H1 (cell line): ENCODE measurements around the gene SMIM35. TPM values are rescaled to one million over a fixed set of nuclear protein-coding genes. Genes with fewer than 3 reads are reported as not detected.

Source experiments
- CTCF ChIA-PET: fragments of 300-600 bp; sonication (Branson Sonifier 250); formaldehyde crosslinking; loops from one replicate; lab custom pipeline; 2021; ENCODE audit not compliant: partially characterized antibody; lab: Charles Lee
- POLR2A ChIA-PET: fragments of 300-600 bp; sonication (Branson Sonifier 250); formaldehyde crosslinking; loops from one replicate; lab custom pipeline; 2021; ENCODE audit warnings: inconsistent platforms; ENCODE audit not compliant: partially characterized antibody; lab: Charles Lee
- DNase-seq, 2 experiments: peaks; one replicate each; pipeline versions ENCODE4 v3.0.0 to v3.0.0-alpha.2; 2010 to 2022; ENCODE audit warnings: low spot score in 2 of 2, low read depth in 1 of 2, mixed read lengths in 1 of 2
- FAIRE-seq: peaks from 2 replicates; lab custom pipeline; 2011; peaks lifted over from hg19 to GRCh38; lab: Jason Lieb, UNC
- H2AFZ ChIP-seq: 2 replicates; pipeline ENCODE4 v1.8.1; 2012; ENCODE audit warnings: low read length, inconsistent platforms
- H2AK5ac ChIP-seq: 2 replicates; pipeline ENCODE4 v1.6.1; 2013; ENCODE audit warnings: low read depth, low read length
- H2BK120ac ChIP-seq: replicated peaks from 2 replicates; pipeline ENCODE3; 2013; ENCODE audit warnings: low read depth, low read length, inconsistent platforms
- H2BK12ac ChIP-seq: 2 replicates; pipeline ENCODE4 v1.6.1; 2013; ENCODE audit warnings: low read depth, low read length
- H2BK15ac ChIP-seq: 2 replicates; pipeline ENCODE4 v1.6.1; 2013; ENCODE audit warnings: low read length
- H2BK20ac ChIP-seq: 2 replicates; pipeline ENCODE4 v1.6.1; 2013; ENCODE audit warnings: low read length
- H2BK5ac ChIP-seq: 2 replicates; pipeline ENCODE4 v1.6.1; 2013; ENCODE audit warnings: low read depth, low read length
- H3K14ac ChIP-seq: 2 replicates; pipeline ENCODE4 v1.6.1; 2013; ENCODE audit warnings: inconsistent platforms; ENCODE audit not compliant: insufficient read length
- H3K18ac ChIP-seq: 2 replicates; pipeline ENCODE4 v1.6.1; 2013; ENCODE audit warnings: low read length; ENCODE audit errors: extremely low read depth
- H3K23ac ChIP-seq: 2 replicates; pipeline ENCODE4 v1.6.1; 2013; ENCODE audit warnings: inconsistent platforms; ENCODE audit not compliant: insufficient read length
- H3K23me2 ChIP-seq: 2 replicates; pipeline ENCODE4 v1.6.1; 2013; ENCODE audit warnings: low read depth, low read length
- H3K27ac ChIP-seq: 2 replicates; pipeline ENCODE4 v1.6.1; 2011; ENCODE audit warnings: low read depth, low read length, inconsistent platforms
- H3K27me3 ChIP-seq, 4 experiments: replicated peaks in 1 of 4; 1 replicate in 1 of 4; 2 replicates in 3 of 4; pipeline versions ENCODE4 v1.6.1 to v1.8.1; 2011 to 2013; ENCODE audit warnings: low read length in 3 of 4, mild to moderate bottlenecking in 3 of 4, inconsistent platforms in 2 of 4, mixed read lengths in 2 of 4, moderate library complexity in 1 of 4; ENCODE audit not compliant: control insufficient read depth in 3 of 4, insufficient read depth in 3 of 4; ENCODE audit errors: extremely low read depth in 1 of 4
- H3K36me3 ChIP-seq, 4 experiments: 2 replicates each; pipeline versions ENCODE4 v1.6.1 to v1.8.1; 2011 to 2013; ENCODE audit warnings: mild to moderate bottlenecking in 4 of 4, low read length in 3 of 4, moderate library complexity in 2 of 4, control low read depth in 1 of 4, inconsistent platforms in 1 of 4; ENCODE audit not compliant: insufficient read depth in 4 of 4, control insufficient read depth in 2 of 4
- H3K4ac ChIP-seq: replicated peaks from 2 replicates; pipeline ENCODE3; 2013; ENCODE audit warnings: low read length, low read depth, mixed read lengths, inconsistent platforms; ENCODE audit not compliant: insufficient read length
- H3K4me1 ChIP-seq, 4 experiments: replicated peaks in 1 of 4; 1 replicate in 1 of 4; 2 replicates in 3 of 4; pipeline versions ENCODE4 v1.6.1 to v1.8.1; 2011 to 2013; ENCODE audit warnings: low read length in 3 of 4, inconsistent platforms in 2 of 4, mixed read lengths in 1 of 4; ENCODE audit not compliant: insufficient read depth in 4 of 4, control insufficient read depth in 3 of 4
- H3K4me2 ChIP-seq, 2 experiments: 2 replicates each; pipeline versions ENCODE4 v1.6.1 to v1.8.1; 2011 to 2013; ENCODE audit warnings: low read depth in 2 of 2, low read length in 2 of 2, control low read depth in 1 of 2, inconsistent platforms in 1 of 2, mild to moderate bottlenecking in 1 of 2; ENCODE audit not compliant: insufficient read depth in 1 of 2
- H3K4me3 ChIP-seq, 4 experiments: fragments of 200-600, 300-600 bp in 1 of 4; sonication (generic), shearing (Covaris generic), sonication (Bioruptor Twin) in 1 of 4; 2 replicates each; pipeline versions ENCODE4 v1.5.1 to v1.8.1; 2011 to 2016; ENCODE audit warnings: low read length in 4 of 4, low read depth in 3 of 4, control low read depth in 2 of 4, inconsistent platforms in 2 of 4, mild to moderate bottlenecking in 2 of 4, mixed read lengths in 1 of 4, moderate library complexity in 1 of 4; ENCODE audit not compliant: insufficient read depth in 2 of 4; ENCODE audit errors: extremely low read depth in 1 of 4
- H3K56ac ChIP-seq: replicated peaks from 2 replicates; pipeline ENCODE3; 2013; ENCODE audit warnings: low read depth, mild to moderate bottlenecking, mixed read lengths, low read length, inconsistent platforms; ENCODE audit not compliant: insufficient read length
- H3K79me1 ChIP-seq: 2 replicates; pipeline ENCODE4 v1.6.1; 2013; ENCODE audit warnings: low read depth, low read length, control low read depth
- H3K79me2 ChIP-seq, 2 experiments: 2 replicates each; pipeline versions ENCODE4 v1.6.1 to v1.8.1; 2012 to 2013; ENCODE audit warnings: low read length in 2 of 2, mild to moderate bottlenecking in 2 of 2, inconsistent platforms in 1 of 2; ENCODE audit not compliant: insufficient read depth in 2 of 2, control insufficient read depth in 1 of 2
- H3K9ac ChIP-seq, 4 experiments: replicated peaks in 1 of 4; 1 replicate in 1 of 4; 2 replicates in 3 of 4; pipeline versions ENCODE4 v1.6.1 to v1.8.1; 2011 to 2013; ENCODE audit warnings: low read depth in 3 of 4, low read length in 3 of 4, control low read depth in 2 of 4, mild to moderate bottlenecking in 2 of 4, moderate library complexity in 2 of 4, inconsistent platforms in 1 of 4; ENCODE audit errors: extremely low read depth in 1 of 4
- H3K9me3 ChIP-seq, 2 experiments: 2 replicates each; pipeline versions ENCODE4 v1.6.1 to v1.8.1; 2012 to 2013; ENCODE audit warnings: mild to moderate bottlenecking in 2 of 2, moderate library complexity in 2 of 2, control low read depth in 1 of 2, inconsistent platforms in 1 of 2, low read depth in 1 of 2, low read length in 1 of 2, mixed read lengths in 1 of 2; ENCODE audit not compliant: insufficient read depth in 2 of 2
- H4K20me1 ChIP-seq, 2 experiments: replicated peaks in 1 of 2; 2 replicates each; pipeline versions ENCODE3 to v1.8.1; 2011 to 2013; ENCODE audit warnings: inconsistent platforms in 2 of 2, low read length in 2 of 2, mild to moderate bottlenecking in 1 of 2; ENCODE audit not compliant: insufficient read depth in 2 of 2, control insufficient read depth in 1 of 2
- H4K5ac ChIP-seq: 2 replicates; pipeline ENCODE4 v1.6.1; 2013; ENCODE audit warnings: low read length, low read depth, mixed read lengths, inconsistent platforms; ENCODE audit not compliant: insufficient read length
- H4K8ac ChIP-seq: 2 replicates; pipeline ENCODE4 v1.8.0; 2013; ENCODE audit warnings: mild to moderate bottlenecking, moderate library complexity, low read length, inconsistent platforms; ENCODE audit not compliant: insufficient read depth; ENCODE audit errors: extremely low read depth
- H4K91ac ChIP-seq: replicated peaks from 2 replicates; pipeline ENCODE3; 2013; ENCODE audit warnings: low read length, mixed read lengths, inconsistent platforms; ENCODE audit not compliant: insufficient read length
- KDM5A ChIP-seq: fragments of 200-600 bp; IDR thresholded peaks from 2 replicates; pipeline ENCODE4 v1.7.1; 2012; ENCODE audit warnings: mild to moderate bottlenecking, low read length, inconsistent platforms, mixed read lengths
- PHF8 ChIP-seq: fragments of 200-600 bp; sonication (generic); conservative IDR thresholded peaks from 2 replicates; pipeline ENCODE4 v1.7.1; 2012; ENCODE audit warnings: low read depth, mild to moderate bottlenecking, inconsistent platforms, low read length, moderate library complexity
- RXRA ChIP-seq: IDR thresholded peaks from 2 replicates; pipeline ENCODE4 v1.6.1; 2011; ENCODE audit warnings: low read depth, mild to moderate bottlenecking, low read length, moderate library complexity; ENCODE audit not compliant: insufficient read depth
- SIRT6 ChIP-seq: IDR thresholded peaks from one replicate; pipeline ENCODE4 v1.7.1; 2012; ENCODE audit warnings: low read length, inconsistent platforms
- WGBS, 2 experiments: shearing (Covaris generic) in 1 of 2; methylation state at CpG; one replicate each; pipeline versions ENCODE4 v1.1.6 to v1.1.7; 2013 to 2015; ENCODE audit warnings: low lambda C conversion rate in 2 of 2, mixed read lengths in 2 of 2, inconsistent platforms in 1 of 2, low coverage in 1 of 2, missing lambda C conversion rate in 1 of 2; ENCODE audit not compliant: insufficient replicate concordance in 2 of 2, insufficient coverage in 1 of 2, insufficient read length in 1 of 2; ENCODE audit errors: extremely low coverage in 1 of 2, missing lambda C conversion rate in 1 of 2; 5-methylcytosine and 5-hydroxymethylcytosine counted together
- polyA plus RNA-seq, 7 experiments: library from polyadenylated mRNA; depleted of rRNA in 3 of 7; stranded (reverse) in 5 of 7; unstranded in 2 of 7; fragments of >200 nt in 5 of 7; fragments of 200-250 nt in 2 of 7; gene quantifications; 1 replicate in 5 of 7; 2 replicates in 1 of 7; 4 replicates in 1 of 7; pipeline versions ENCODE4 v1.2.1 to v1.2.3, GENCODE V29; 2011 to 2013; ENCODE audit warnings: missing spikeins in 2 of 7, mixed read lengths in 2 of 7
- total RNA-seq: library from RNA; stranded (reverse); fragmentation: NEBNext Ultra II Directional; extraction: Animal tissue kit (Norgen Biotek cat#: 25700); gene quantifications from 2 replicates; pipeline ENCODE4 v1.2.1, GENCODE V29; 2021

SMIM35 gene
- total and polyA plus RNA-seq, 2 of the 8 experiments (the other 6 are each of a cell fraction or from before 2014, with no cell fraction given): not detected

GRCh38 chr11:118115048-118115447, 28.3 kb upstream of the SMIM35 start:
- H3K27me3 ChIP-seq: no peaks in the 10 kb centered on the region; a peak in 1 of 7 replicates
- H3K4ac ChIP-seq: no peak overlapping the region
- ChIA-PET CTCF (interaction anchor here (1.1 kb wide), 1 partner anchor 17 kb away, joined by 3 read pairs; no protein-coding TSS in a partner anchor), POLR2A (no interaction called here)
- H2AFZ ChIP-seq: no peak overlapping the region
- H3K9me3 ChIP-seq: no peaks in the 10 kb centered on the region
- no peak overlapping the region; the same call in 1 of the 2 replicates for H2BK12ac ChIP-seq
- H3K23me2 ChIP-seq: no peaks in the 10 kb centered on the region
- H3K79me2 ChIP-seq: no peaks in the 10 kb centered on the region
- H4K5ac ChIP-seq: no peak overlapping the region
- no peak overlapping the region for H2BK5ac ChIP-seq
- no peak overlapping the region for H3K14ac ChIP-seq
- H4K91ac ChIP-seq: no peak overlapping the region
- FAIRE-seq (no peak), DNase-seq (no peak)
- H3K79me1 ChIP-seq: no peaks in the 10 kb centered on the region
- H4K8ac ChIP-seq: no peak overlapping the region
- H3K27ac ChIP-seq: no peak overlapping the region
- no peak overlapping the region for H2AK5ac ChIP-seq
- no peak overlapping the region for H2BK20ac ChIP-seq
- no peak overlapping the region for H3K18ac ChIP-seq
- H2BK120ac ChIP-seq: no peak overlapping the region
- no peak overlapping the region for H3K56ac ChIP-seq
- H3K36me3 ChIP-seq: no peaks in the 10 kb centered on the region
- no peak overlapping the region for H3K4me2 ChIP-seq
- no peak overlapping the region for H3K23ac ChIP-seq
- H3K4me1 ChIP-seq: peaks cover 0 to 7% (median 2%) of the 10 kb centered on the region in 4 experiments; a peak in 2 of 7 replicates
- no peaks in the 10 kb centered on the region for H4K20me1 ChIP-seq
- H3K4me3 ChIP-seq: no peak overlapping the region
- no peak overlapping the region for H3K9ac ChIP-seq
- WGBS, 2 experiments: 88% methylated on average over 7 of the region's 7 CpGs; no CpG with 5 or more reads in 1 of the 2 experiments
- no peak overlapping the region for H2BK15ac ChIP-seq
- TF ChIP-seq RXRA (no peak), KDM5A (no peak), SIRT6 (no peak), PHF8 (no peak)
